Lower leg skin (tissue), 4 donors: ENCODE measurements around the gene SCUBE3. TPM values are rescaled to one million over a fixed set of nuclear protein-coding genes. Genes with fewer than 3 reads are reported as not detected.

Source experiments
- DNase-seq, 2 donors: peaks; one replicate each; pipeline ENCODE4 v3.0.0-alpha.2; 2019; ENCODE audit warnings: low spot score in 2 of 2
- H3K4me3 ChIP-seq: fragments of 200-600 bp; sonication (generic); 2 replicates; pipeline ENCODE4 v1.5.1; 2017; ENCODE audit warnings: mild to moderate bottlenecking, low read depth; ENCODE audit not compliant: poor library complexity, severe bottlenecking
- CTCF ChIP-seq, 3 donors: fragments of 450-650 bp; IDR thresholded peaks; one replicate each; pipeline ENCODE4 v1.5.1; 2016; ENCODE audit warnings: antibody characterized with exemption in 3 of 3, mild to moderate bottlenecking in 3 of 3, moderate library complexity in 2 of 3
- POLR2A ChIP-seq, 2 donors: fragments of 450-650 bp; IDR thresholded peaks; one replicate each; pipeline ENCODE4 v1.6.1; 2016 to 2017; ENCODE audit warnings: antibody characterized with exemption in 2 of 2, mild to moderate bottlenecking in 1 of 2, moderate library complexity in 1 of 2
- WGBS, 2 donors: methylation state at CpG; one replicate each; pipeline ENCODE4 v1.1.5; 2018; 5-methylcytosine and 5-hydroxymethylcytosine counted together
- intact Hi-C: fragments of 100-400 bp; cut with DNase I; formaldehyde crosslinking; loops from one replicate; pipeline ENCODE4 v1.15.0; 2023; ENCODE audit warnings: low total_unique reads
- total RNA-seq, 4 donors: library from RNA; depleted of rRNA; stranded (reverse); fragments of >200 nt; gene quantifications; one replicate each; pipeline ENCODE4 v1.1.0, GENCODE V29; 2016

Gene SCUBE3
- total RNA-seq, 4 donors from 2014 or later, result 0.13 to 0.91 (median 0.39) TPM; not detected in 1

GRCh38 chr6:35173427-35174087 lies 40.2 kb upstream of the SCUBE3 start:
- DNase-seq, result peak in 1 of 2 donors; percentile 77
- H3K4me3 ChIP-seq, result no peak overlapping the region
- WGBS, 2 donors, result 58 to 71% methylated on average over 7 of the region's 7 CpGs
- TF ChIP-seq POLR2A (IDR thresholded peaks at IDR 0.05) (no peak), CTCF (IDR thresholded peaks at IDR 0.05) (no peak)
- intact Hi-C loops, result no loop called here

GRCh38 chr6:35174088-35174434 lies 39.7 kb upstream of the SCUBE3 start:
- no peak for DNase-seq
- H3K4me3 ChIP-seq, result no peak overlapping the region
- intact Hi-C loops, result no loop called here
- TF ChIP-seq CTCF (IDR thresholded peaks at IDR 0.05), result no peak
- no peak for TF ChIP-seq POLR2A (IDR thresholded peaks at IDR 0.05)
- WGBS, 2 donors, result 73 to 82% methylated on average over 2 of the region's 2 CpGs

- no peak overlapping the region for H3K4me3 ChIP-seq
- WGBS, 2 donors, result 85 to 90% methylated on average over 4 of the region's 4 CpGs
- intact Hi-C loops, result no loop called here
- TF ChIP-seq CTCF (IDR thresholded peaks at IDR 0.05) (no peak), POLR2A (IDR thresholded peaks at IDR 0.05) (no peak)
- no peak for DNase-seq
Measured at GRCh38 chr6:35174501-35174900, 39.3 kb upstream of the SCUBE3 start.

- 72 to 74% methylated on average over 3 of the region's 3 CpGs for WGBS, 2 donors
- peak in 1 of 2 donors; percentile 25 for DNase-seq
- intact Hi-C loops, result no loop called here
- no peak overlapping the region for H3K4me3 ChIP-seq
- no peak for TF ChIP-seq CTCF (IDR thresholded peaks at IDR 0.05)
Measured at GRCh38 chr6:35176301-35177024, 37.3 kb upstream of the SCUBE3 start.

GRCh38 chr6:35177157-35177556 lies 36.6 kb upstream of the SCUBE3 start:
- DNase-seq, result peak in 1 of 2 donors; percentile 21
- no peak for TF ChIP-seq POLR2A (IDR thresholded peaks at IDR 0.05)
- no peak for TF ChIP-seq CTCF (IDR thresholded peaks at IDR 0.05)
- H3K4me3 ChIP-seq, result no peak overlapping the region
- intact Hi-C loops, result no loop called here
- WGBS, 2 donors, result 76 to 77% methylated on average over 3 of the region's 3 CpGs
